Liver (tissue), 9 donors: ENCODE measurements around the gene RAD51C. TPM values are rescaled to one million over a fixed set of nuclear protein-coding genes. Genes with fewer than 3 reads are reported as not detected.

Experiments
- DNase-seq: peaks from one replicate; pipeline ENCODE4 v3.0.0-alpha.2; 2017; ENCODE audit warnings: low spot score
- H3K27ac ChIP-seq, 2 donors: one replicate each; pipeline ENCODE4 v1.7.0; 2013; ENCODE audit warnings: inconsistent platforms in 2 of 2, low read length in 2 of 2, control low read depth in 1 of 2, low read depth in 1 of 2, mild to moderate bottlenecking in 1 of 2
- H3K27me3 ChIP-seq, 4 donors: one replicate each; pipeline versions ENCODE4 v1.6.1 to v1.7.0; 2013; ENCODE audit warnings: low read length in 3 of 4, inconsistent platforms in 1 of 4, mild to moderate bottlenecking in 1 of 4, moderate library complexity in 1 of 4; ENCODE audit not compliant: control insufficient read depth in 4 of 4, insufficient read depth in 4 of 4
- H3K36me3 ChIP-seq, 4 donors: one replicate each; pipeline versions ENCODE4 v1.6.1 to v1.7.0; 2013; ENCODE audit warnings: low read length in 3 of 4, mild to moderate bottlenecking in 3 of 4, low read depth in 1 of 4, moderate library complexity in 1 of 4; ENCODE audit not compliant: control insufficient read depth in 4 of 4, insufficient read depth in 3 of 4
- H3K4me1 ChIP-seq, 4 donors: one replicate each; pipeline versions ENCODE4 v1.6.1 to v1.7.0; 2013; ENCODE audit warnings: low read length in 3 of 4, mild to moderate bottlenecking in 3 of 4, moderate library complexity in 1 of 4; ENCODE audit not compliant: control insufficient read depth in 4 of 4, insufficient read depth in 4 of 4
- H3K4me3 ChIP-seq, 3 donors: one replicate each; pipeline versions ENCODE4 v1.6.1 to v1.7.0; 2013; ENCODE audit warnings: low read length in 3 of 3, control low read depth in 1 of 3, low read depth in 1 of 3, mild to moderate bottlenecking in 1 of 3
- H3K9ac ChIP-seq, 2 donors: one replicate each; pipeline ENCODE4 v1.7.0; 2013; ENCODE audit warnings: low read length in 2 of 2, mild to moderate bottlenecking in 2 of 2, moderate library complexity in 2 of 2, control low read depth in 1 of 2, low read depth in 1 of 2
- H3K9me3 ChIP-seq, 4 donors: one replicate each; pipeline versions ENCODE4 v1.6.1 to v1.7.0; 2013; ENCODE audit warnings: low read length in 3 of 4; ENCODE audit not compliant: control insufficient read depth in 4 of 4
- ATF3 ChIP-seq: IDR thresholded peaks from 2 replicates; pipeline ENCODE4 v1.6.1; 2016; ENCODE audit warnings: antibody characterized with exemption
- CTCF ChIP-seq: fragments of 150-350 bp; IDR thresholded peaks from 2 replicates; pipeline ENCODE4 v1.5.1; 2017; ENCODE audit warnings: improper control_type of control experiment, low read depth, low read length; ENCODE audit not compliant: missing input control
- EGR1 ChIP-seq, 2 donors: IDR thresholded peaks; 2 replicates each; pipeline ENCODE4 v1.6.1; 2016 to 2018; ENCODE audit warnings: antibody characterized with exemption in 2 of 2, low read depth in 2 of 2
- FOXA1 ChIP-seq: IDR thresholded peaks from 2 replicates; pipeline ENCODE4 v1.6.1; 2016; ENCODE audit warnings: antibody characterized with exemption
- GABPA ChIP-seq, 2 donors: IDR thresholded peaks in 1 of 2; conservative IDR thresholded peaks in 1 of 2; 2 replicates each; pipeline ENCODE4 v1.6.1; 2016; ENCODE audit warnings: antibody characterized with exemption in 2 of 2, mild to moderate bottlenecking in 1 of 2, moderate library complexity in 1 of 2
- HNF4G ChIP-seq: IDR thresholded peaks from 2 replicates; pipeline ENCODE4 v1.6.1; 2016; ENCODE audit warnings: antibody characterized with exemption
- JUND ChIP-seq, 2 donors: IDR thresholded peaks; 2 replicates each; pipeline ENCODE4 v1.6.1; 2016; ENCODE audit warnings: antibody characterized with exemption in 2 of 2
- MAX ChIP-seq: IDR thresholded peaks from 2 replicates; pipeline ENCODE4 v1.6.1; 2016; ENCODE audit warnings: antibody characterized with exemption
- NR2F2 ChIP-seq: IDR thresholded peaks from 2 replicates; pipeline ENCODE4 v1.6.1; 2016; ENCODE audit warnings: antibody characterized with exemption
- RAD21 ChIP-seq, 2 donors: IDR thresholded peaks; 2 replicates each; pipeline ENCODE4 v1.6.1; 2016; ENCODE audit warnings: antibody characterized with exemption in 2 of 2, mild to moderate bottlenecking in 2 of 2
- REST ChIP-seq: IDR thresholded peaks from 2 replicates; pipeline ENCODE4 v1.6.1; 2016; ENCODE audit warnings: antibody characterized with exemption, mild to moderate bottlenecking
- RXRA ChIP-seq, 2 donors: IDR thresholded peaks; 2 replicates each; pipeline ENCODE4 v1.6.1; 2017 to 2018; ENCODE audit warnings: antibody characterized with exemption in 2 of 2, mild to moderate bottlenecking in 1 of 2
- SP1 ChIP-seq: IDR thresholded peaks from 2 replicates; pipeline ENCODE4 v1.6.1; 2018; ENCODE audit warnings: antibody characterized with exemption, mild to moderate bottlenecking
- TAF1 ChIP-seq: conservative IDR thresholded peaks from 2 replicates; pipeline ENCODE4 v1.6.1; 2016; ENCODE audit warnings: antibody characterized with exemption, mild to moderate bottlenecking
- YY1 ChIP-seq: IDR thresholded peaks from 2 replicates; pipeline ENCODE4 v1.6.1; 2016; ENCODE audit warnings: antibody characterized with exemption, mild to moderate bottlenecking
- ZBTB33 ChIP-seq: IDR thresholded peaks from 2 replicates; pipeline ENCODE4 v1.6.1; 2016; ENCODE audit warnings: antibody characterized with exemption
- WGBS: extraction: QIAGEN DNeasy Blood & Tissue Kit; methylation state at CpG from one replicate; pipeline ENCODE4 v1.1.7; 2013; 5-methylcytosine and 5-hydroxymethylcytosine counted together
- polyA plus RNA-seq, 2 donors: library from polyadenylated mRNA; stranded (reverse) in 1 of 2; unstranded in 1 of 2; fragments of 200-250 nt in 1 of 2; fragments of >200 nt in 1 of 2; fragmentation: Nextera tagmentation in 1 of 2; extraction: Ambion mirVana in 1 of 2; gene quantifications; one replicate each; pipeline versions ENCODE4 v1.2.1 to v1.2.3, GENCODE V29; 2013 to 2015
- total RNA-seq, 2 donors: library from RNA; depleted of rRNA; stranded (reverse); fragments of >200 nt; gene quantifications; one replicate each; pipeline ENCODE4 v1.2.3, GENCODE V29; 2014
- donor health status: healthy.
- donor health status: healthy.
- donor health status: healthy.
- donor health status: healthy.
- donor health status: healthy.

RAD51C gene
- total and polyA plus RNA-seq, 4 donors, result 6.9 to 22.2 (median 12.5) TPM

GRCh38 chr17:58694302-58694701, 1.9 kb downstream of the RAD51C start (continued):
- TF ChIP-seq REST, result no peak

GRCh38 chr17:58694826-58695225, 2.4 kb downstream of the RAD51C start:
- no peak for DNase-seq
- H3K9me3 ChIP-seq, result no peaks in the 10 kb centered on the region
- no peaks in the 10 kb centered on the region for H3K27me3 ChIP-seq
- no peak overlapping the region for H3K4me3 ChIP-seq
- no peak overlapping the region for H3K27ac ChIP-seq
- H3K9ac ChIP-seq, result no peak overlapping the region
- peaks cover 0 to 2% (median under 1%) of the 10 kb centered on the region in 4 donors for H3K36me3 ChIP-seq
- 93% methylated on average over 1 of the region's 1 CpG for WGBS
- peaks cover 4 to 17% (median 12%) of the 10 kb centered on the region in 4 donors for H3K4me1 ChIP-seq
- TF ChIP-seq RXRA (IDR thresholded peaks at IDR 0.05), result no peak
- TF ChIP-seq MAX, result no peak
- TF ChIP-seq SP1, result no peak
- TF ChIP-seq EGR1 (IDR thresholded peaks at IDR 0.05; ENCODE audit: low read depth in 2 of 2), result no peak

- Histone ChIP-seq H3K4me1 (no peaks in the 10 kb centered on the region), H3K9ac (no peak overlapping the region), H3K36me3 (peaks cover 1 to 4% (median 3%) of the 10 kb centered on the region in 4 donors), H3K27ac (no peak overlapping the region), H3K9me3 (no peaks in the 10 kb centered on the region), H3K27me3 (no peaks in the 10 kb centered on the region), H3K4me3 (no peak overlapping the region)
- WGBS, result 95% methylated on average over 11 of the region's 11 CpGs
- TF ChIP-seq ZBTB33, result no peak
- no peak for TF ChIP-seq GABPA (IDR thresholded peaks at IDR 0.05 in 1 of 2, conservative IDR thresholded peaks at IDR 0.05 in 1 of 2)
- TF ChIP-seq YY1, result no peak
- no peak for TF ChIP-seq RXRA (IDR thresholded peaks at IDR 0.05)
- no peak for TF ChIP-seq RAD21 (IDR thresholded peaks at IDR 0.05)
- no peak for TF ChIP-seq ATF3
- no peak for TF ChIP-seq FOXA1
- TF ChIP-seq TAF1, result no peak
- TF ChIP-seq HNF4G, result no peak
- TF ChIP-seq SP1, result no peak
- TF ChIP-seq CTCF, result no peak
- TF ChIP-seq NR2F2, result no peak
- no peak for TF ChIP-seq JUND (IDR thresholded peaks at IDR 0.05)
- no peak for TF ChIP-seq REST
- TF ChIP-seq EGR1 (IDR thresholded peaks at IDR 0.05; ENCODE audit: low read depth in 2 of 2), result no peak
- DNase-seq, result no peak
Observed at GRCh38 chr17:58699771-58700170, 7.4 kb downstream of the RAD51C start.
